ENCODE data around the gene IRF2BP1.

The IRF2BP1 gene

GRCh38 chr19:45864629-45865082 is 21.3 kb downstream of the IRF2BP1 start:
- peak overlapping the region; percentile 97 for H3K9ac ChIP-seq (ENCODE audit: low read depth, low read length)
- H3K36me3 ChIP-seq (ENCODE audit: insufficient read depth, low read length): no peaks in the 10 kb centered on the region; the same call in 1 of the 2 replicates
- peaks cover 21% of the 10 kb centered on the region; the same call in 1 of the 2 replicates for H3K4me1 ChIP-seq (ENCODE audit: insufficient read depth, low read length)
- H3K9me3 ChIP-seq (ENCODE audit: control insufficient read depth, insufficient read depth, low read length): no peaks in the 10 kb centered on the region

GRCh38 chr19:45863840-45864628 is 21.9 kb downstream of the IRF2BP1 start, which contains the start of gene FOXA3:
Gene FOXA3, plus strand, starts transcription at chr19:45864326. Its CDS starts 131 bp downstream, at chr19:45864457.
- H3K9me3 ChIP-seq (ENCODE audit: control insufficient read depth, insufficient read depth, low read length): no peaks in the 10 kb centered on the region
- H3K9ac ChIP-seq (ENCODE audit: low read depth, low read length): peak within 1 kb of the TSS; percentile 97
- no peaks in the 10 kb centered on the region; the same call in 1 of the 2 replicates for H3K36me3 ChIP-seq (ENCODE audit: insufficient read depth, low read length)
- peaks cover 21% of the 10 kb centered on the region; the same call in 1 of the 2 replicates for H3K4me1 ChIP-seq (ENCODE audit: insufficient read depth, low read length)

- Histone ChIP-seq H3K36me3 (ENCODE audit: insufficient read depth, low read length) (no peaks in the 10 kb centered on the region; the same call in 1 of the 2 replicates), H3K4me1 (ENCODE audit: insufficient read depth, low read length) (peaks cover 21% of the 10 kb centered on the region; the same call in 1 of the 2 replicates), H3K9me3 (ENCODE audit: control insufficient read depth, insufficient read depth, low read length) (no peaks in the 10 kb centered on the region), H3K9ac (ENCODE audit: low read depth, low read length) (peak overlapping the region; percentile 97; the same call in 1 of the 2 replicates)
Measured at GRCh38 chr19:45863335-45863839, 22.6 kb downstream of the IRF2BP1 start.

GRCh38 chr19:45862564-45863334 is 23.2 kb downstream of the IRF2BP1 start, which contains the start of gene SYMPK:
Gene SYMPK, minus strand, starts transcription at chr19:45863147. Its CDS starts 8,652 bp downstream, at chr19:45854495.
- Histone ChIP-seq H3K36me3 (ENCODE audit: insufficient read depth, low read length) (no peaks in the 10 kb centered on the region; the same call in 1 of the 2 replicates), H3K4me1 (ENCODE audit: insufficient read depth, low read length) (peaks cover 21% of the 10 kb centered on the region; the same call in 1 of the 2 replicates), H3K9me3 (ENCODE audit: control insufficient read depth, insufficient read depth, low read length) (no peaks in the 10 kb centered on the region), H3K9ac (ENCODE audit: low read depth, low read length) (peak within 1 kb of the TSS; percentile 98)

- peak overlapping the region; percentile 98 for H3K9ac ChIP-seq (ENCODE audit: low read depth, low read length)
- H3K4me1 ChIP-seq (ENCODE audit: insufficient read depth, low read length): peaks cover 19% of the 10 kb centered on the region; the same call in 1 of the 2 replicates
- H3K9me3 ChIP-seq (ENCODE audit: control insufficient read depth, insufficient read depth, low read length): no peaks in the 10 kb centered on the region
- no peaks in the 10 kb centered on the region; the same call in 1 of the 2 replicates for H3K36me3 ChIP-seq (ENCODE audit: insufficient read depth, low read length)
Measured at GRCh38 chr19:45862271-45862563, 23.7 kb downstream of the IRF2BP1 start.

GRCh38 chr19:45860359-45861259 is 25.3 kb downstream of the IRF2BP1 start:
- Histone ChIP-seq H3K9ac (ENCODE audit: low read depth, low read length) (no peak overlapping the region), H3K9me3 (ENCODE audit: control insufficient read depth, insufficient read depth, low read length) (no peaks in the 10 kb centered on the region), H3K4me1 (ENCODE audit: insufficient read depth, low read length) (peaks cover 5% of the 10 kb centered on the region; the same call in 1 of the 2 replicates), H3K36me3 (ENCODE audit: insufficient read depth, low read length) (no peaks in the 10 kb centered on the region; the same call in 1 of the 2 replicates)

GRCh38 chr19:45854167-45854778 is 31.7 kb downstream of the IRF2BP1 start:
- peaks cover 21% of the 10 kb centered on the region for H3K36me3 ChIP-seq (ENCODE audit: insufficient read depth, low read length)
- no peaks in the 10 kb centered on the region for H3K9me3 ChIP-seq (ENCODE audit: control insufficient read depth, insufficient read depth, low read length)
- H3K9ac ChIP-seq (ENCODE audit: low read depth, low read length): no peak overlapping the region
- no peaks in the 10 kb centered on the region for H3K4me1 ChIP-seq (ENCODE audit: insufficient read depth, low read length)

- Histone ChIP-seq H3K4me1 (ENCODE audit: insufficient read depth, low read length) (no peaks in the 10 kb centered on the region), H3K36me3 (ENCODE audit: insufficient read depth, low read length) (peaks cover 29% of the 10 kb centered on the region), H3K9me3 (ENCODE audit: control insufficient read depth, insufficient read depth, low read length) (no peaks in the 10 kb centered on the region), H3K9ac (ENCODE audit: low read depth, low read length) (no peak overlapping the region)
Measured at GRCh38 chr19:45852983-45853382, 33.0 kb downstream of the IRF2BP1 start.

- H3K9me3 ChIP-seq (ENCODE audit: control insufficient read depth, insufficient read depth, low read length): no peaks in the 10 kb centered on the region
- no peak overlapping the region for H3K9ac ChIP-seq (ENCODE audit: low read depth, low read length)
- no peaks in the 10 kb centered on the region for H3K4me1 ChIP-seq (ENCODE audit: insufficient read depth, low read length)
- H3K36me3 ChIP-seq (ENCODE audit: insufficient read depth, low read length): peaks cover 34% of the 10 kb centered on the region
Measured at GRCh38 chr19:45852145-45852750, 33.7 kb downstream of the IRF2BP1 start.

- Histone ChIP-seq H3K9ac (ENCODE audit: low read depth, low read length) (no peak overlapping the region), H3K9me3 (ENCODE audit: control insufficient read depth, insufficient read depth, low read length) (no peaks in the 10 kb centered on the region), H3K4me1 (ENCODE audit: insufficient read depth, low read length) (no peaks in the 10 kb centered on the region), H3K36me3 (ENCODE audit: insufficient read depth, low read length) (peaks cover 43% of the 10 kb centered on the region)
Measured at GRCh38 chr19:45848922-45849321, 37.0 kb downstream of the IRF2BP1 start.

- no peak overlapping the region for H3K9ac ChIP-seq (ENCODE audit: low read depth, low read length)
- peaks cover 44% of the 10 kb centered on the region for H3K36me3 ChIP-seq (ENCODE audit: insufficient read depth, low read length)
- no peaks in the 10 kb centered on the region for H3K4me1 ChIP-seq (ENCODE audit: insufficient read depth, low read length)
- no peaks in the 10 kb centered on the region for H3K9me3 ChIP-seq (ENCODE audit: control insufficient read depth, insufficient read depth, low read length)
Measured at GRCh38 chr19:45847663-45848062, 38.3 kb downstream of the IRF2BP1 start.

- Histone ChIP-seq H3K9me3 (ENCODE audit: control insufficient read depth, insufficient read depth, low read length) (no peaks in the 10 kb centered on the region), H3K36me3 (ENCODE audit: insufficient read depth, low read length) (peaks cover 39% of the 10 kb centered on the region), H3K9ac (ENCODE audit: low read depth, low read length) (no peak overlapping the region), H3K4me1 (ENCODE audit: insufficient read depth, low read length) (no peaks in the 10 kb centered on the region)
Measured at GRCh38 chr19:45842198-45842597, 43.7 kb downstream of the IRF2BP1 start.

- Histone ChIP-seq H3K36me3 (ENCODE audit: insufficient read depth, low read length) (peaks cover 34% of the 10 kb centered on the region), H3K9me3 (ENCODE audit: control insufficient read depth, insufficient read depth, low read length) (no peaks in the 10 kb centered on the region), H3K9ac (ENCODE audit: low read depth, low read length) (no peak overlapping the region), H3K4me1 (ENCODE audit: insufficient read depth, low read length) (no peaks in the 10 kb centered on the region)
Measured at GRCh38 chr19:45834970-45835369, 51.0 kb downstream of the IRF2BP1 start.
